Endothelial cell of umbilical vein (primary cell): ENCODE measurements around the gene PPP2R5D.

ENCODE experiments used
- EZH2 ChIP-seq: IDR thresholded peaks from 2 replicates; pipeline ENCODE4 v1.6.1; 2012; ENCODE audit warnings: borderline replicate concordance, low read depth, mild to moderate bottlenecking, moderate library complexity, low read length, inconsistent platforms; ENCODE audit not compliant: severe bottlenecking
- MYC ChIP-seq: IDR thresholded peaks from one replicate; pipeline ENCODE4 v1.6.1; 2011; ENCODE audit warnings: mild to moderate bottlenecking, low read depth, low read length
- POLR2A ChIP-seq: IDR thresholded peaks from 2 replicates; pipeline ENCODE4 v1.6.1; 2012; ENCODE audit warnings: low read depth, mild to moderate bottlenecking, control low read depth, low read length
- TF ChIP-seq, protein P1 (sequence below), 2 donors: IDR thresholded peaks; 1 replicate in 1 of 2; 2 replicates in 1 of 2; pipeline ENCODE4 v1.5.1; 2011; ENCODE audit warnings: low read length in 2 of 2, mild to moderate bottlenecking in 2 of 2, moderate library complexity in 2 of 2, control low read depth in 1 of 2, inconsistent platforms in 1 of 2, low read depth in 1 of 2; ENCODE audit not compliant: insufficient read depth in 1 of 2; ENCODE audit errors: extremely low read depth in 1 of 2

DNA sequence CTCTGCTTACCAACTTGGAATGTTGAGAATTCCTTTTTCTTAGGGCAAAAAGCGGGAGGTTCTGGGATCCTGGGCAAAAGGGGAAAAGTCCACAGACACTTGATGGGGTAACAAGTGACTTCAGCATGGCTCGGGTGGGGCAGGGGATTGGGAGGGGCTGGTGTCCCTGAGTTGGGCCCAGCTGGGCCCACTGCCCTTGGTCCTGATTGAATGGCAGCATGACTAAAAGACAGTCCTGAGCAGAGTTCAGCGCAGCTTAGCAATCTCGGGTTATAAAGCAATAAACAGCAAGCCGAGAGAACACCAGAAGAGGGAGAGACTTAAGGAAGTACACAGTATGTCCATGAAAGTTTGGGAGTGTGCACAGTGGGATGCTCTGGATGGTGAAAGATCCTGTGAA, 5.6 kb downstream of the PPP2R5D start:
- TF ChIP-seq, protein P1, sequence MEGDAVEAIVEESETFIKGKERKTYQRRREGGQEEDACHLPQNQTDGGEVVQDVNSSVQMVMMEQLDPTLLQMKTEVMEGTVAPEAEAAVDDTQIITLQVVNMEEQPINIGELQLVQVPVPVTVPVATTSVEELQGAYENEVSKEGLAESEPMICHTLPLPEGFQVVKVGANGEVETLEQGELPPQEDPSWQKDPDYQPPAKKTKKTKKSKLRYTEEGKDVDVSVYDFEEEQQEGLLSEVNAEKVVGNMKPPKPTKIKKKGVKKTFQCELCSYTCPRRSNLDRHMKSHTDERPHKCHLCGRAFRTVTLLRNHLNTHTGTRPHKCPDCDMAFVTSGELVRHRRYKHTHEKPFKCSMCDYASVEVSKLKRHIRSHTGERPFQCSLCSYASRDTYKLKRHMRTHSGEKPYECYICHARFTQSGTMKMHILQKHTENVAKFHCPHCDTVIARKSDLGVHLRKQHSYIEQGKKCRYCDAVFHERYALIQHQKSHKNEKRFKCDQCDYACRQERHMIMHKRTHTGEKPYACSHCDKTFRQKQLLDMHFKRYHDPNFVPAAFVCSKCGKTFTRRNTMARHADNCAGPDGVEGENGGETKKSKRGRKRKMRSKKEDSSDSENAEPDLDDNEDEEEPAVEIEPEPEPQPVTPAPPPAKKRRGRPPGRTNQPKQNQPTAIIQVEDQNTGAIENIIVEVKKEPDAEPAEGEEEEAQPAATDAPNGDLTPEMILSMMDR (IDR thresholded peaks at IDR 0.05; ENCODE audit: extremely low read depth in 1 of 2, insufficient read depth in 1 of 2, low read depth in 1 of 2, low read length in 2 of 2): no peak
- TF ChIP-seq EZH2 (no peak), MYC (no peak), POLR2A (no peak)
